Subcutaneous abdominal adipose tissue (tissue), 5 donors: ENCODE measurements around the gene PAPPA.

Experiments used
- H3K27ac ChIP-seq: one replicate; pipeline ENCODE4 v1.7.0; 2013; ENCODE audit warnings: low read depth, mild to moderate bottlenecking, inconsistent platforms, low read length, moderate library complexity
- H3K27me3 ChIP-seq, 5 donors: one replicate each; pipeline ENCODE4 v1.7.0; 2013; ENCODE audit warnings: low read length in 5 of 5, inconsistent platforms in 1 of 5; ENCODE audit not compliant: control insufficient read depth in 5 of 5, insufficient read depth in 4 of 5
- H3K36me3 ChIP-seq, 5 donors: one replicate each; pipeline ENCODE4 v1.7.0; 2013; ENCODE audit warnings: low read length in 5 of 5; ENCODE audit not compliant: control insufficient read depth in 5 of 5, insufficient read depth in 5 of 5
- H3K4me1 ChIP-seq, 5 donors: one replicate each; pipeline ENCODE4 v1.7.0; 2013; ENCODE audit warnings: low read length in 5 of 5, mild to moderate bottlenecking in 3 of 5, moderate library complexity in 1 of 5; ENCODE audit not compliant: control insufficient read depth in 5 of 5, insufficient read depth in 5 of 5
- H3K4me3 ChIP-seq, 5 donors: one replicate each; pipeline ENCODE4 v1.7.0; 2013; ENCODE audit warnings: low read length in 5 of 5, low read depth in 1 of 5
- H3K9ac ChIP-seq, 5 donors: one replicate each; pipeline ENCODE4 v1.7.0; 2013; ENCODE audit warnings: low read length in 5 of 5, mild to moderate bottlenecking in 4 of 5, moderate library complexity in 3 of 5
- H3K9me3 ChIP-seq, 5 donors: one replicate each; pipeline ENCODE4 v1.7.0; 2013; ENCODE audit warnings: low read length in 5 of 5; ENCODE audit not compliant: control insufficient read depth in 5 of 5
- donor health status: healthy.
- donor health status: healthy.
- donor health status: healthy.
- donor health status: healthy.
- donor health status: healthy.

The PAPPA gene

GRCh38 chr9:116162241-116162781 lies 8.7 kb downstream of the PAPPA start:
- H3K4me3 ChIP-seq = no peak overlapping the region
- peaks cover 0 to 3% (median 0%) of the 10 kb centered on the region in 5 donors for H3K27me3 ChIP-seq
- H3K9ac ChIP-seq = no peak overlapping the region
- no peak overlapping the region for H3K27ac ChIP-seq
- H3K9me3 ChIP-seq = no peaks in the 10 kb centered on the region
- H3K36me3 ChIP-seq = no peaks in the 10 kb centered on the region
- H3K4me1 ChIP-seq = peaks cover 0 to 9% (median 4%) of the 10 kb centered on the region in 5 donors

- H3K27me3 ChIP-seq = no peaks in the 10 kb centered on the region
- no peak overlapping the region for H3K4me3 ChIP-seq
- H3K27ac ChIP-seq = no peak overlapping the region
- no peaks in the 10 kb centered on the region for H3K36me3 ChIP-seq
- no peaks in the 10 kb centered on the region for H3K9me3 ChIP-seq
- no peak overlapping the region for H3K9ac ChIP-seq
- peaks cover 0 to 6% (median 0%) of the 10 kb centered on the region in 5 donors for H3K4me1 ChIP-seq
Observed at GRCh38 chr9:116163293-116164055, 9.9 kb downstream of the PAPPA start.

- H3K4me3 ChIP-seq = no peak overlapping the region
- peaks cover 0 to 6% (median 0%) of the 10 kb centered on the region in 5 donors for H3K4me1 ChIP-seq
- H3K9me3 ChIP-seq = no peaks in the 10 kb centered on the region
- no peaks in the 10 kb centered on the region for H3K27me3 ChIP-seq
- no peak overlapping the region for H3K27ac ChIP-seq
- no peak overlapping the region for H3K9ac ChIP-seq
- no peaks in the 10 kb centered on the region for H3K36me3 ChIP-seq
Observed at GRCh38 chr9:116165912-116166311, 12.3 kb downstream of the PAPPA start.

DNA sequence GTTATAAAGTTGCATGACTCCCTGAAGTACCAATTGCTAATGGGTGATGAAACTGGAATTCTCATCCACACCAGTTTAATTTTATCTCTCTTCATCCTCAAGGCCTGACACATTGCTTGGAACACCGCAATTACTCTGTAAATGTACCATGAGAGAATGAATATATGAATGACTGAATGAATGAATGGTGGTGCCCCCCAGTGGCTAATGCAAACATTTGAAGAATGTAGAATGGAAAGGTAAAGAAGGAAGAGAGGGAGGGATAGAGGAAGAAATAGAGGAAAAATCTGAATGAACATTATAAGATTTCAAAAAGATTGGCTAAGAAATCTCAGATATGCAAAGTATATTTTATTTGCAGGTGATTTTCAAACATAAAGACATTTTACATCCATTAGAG lies 13.1 kb downstream of the PAPPA start:
- Histone ChIP-seq H3K36me3 (no peaks in the 10 kb centered on the region), H3K27ac (no peak overlapping the region), H3K9me3 (no peaks in the 10 kb centered on the region), H3K27me3 (no peaks in the 10 kb centered on the region), H3K4me3 (no peak overlapping the region), H3K9ac (no peak overlapping the region), H3K4me1 (peaks cover 0 to 6% (median 0%) of the 10 kb centered on the region in 5 donors)

DNA sequence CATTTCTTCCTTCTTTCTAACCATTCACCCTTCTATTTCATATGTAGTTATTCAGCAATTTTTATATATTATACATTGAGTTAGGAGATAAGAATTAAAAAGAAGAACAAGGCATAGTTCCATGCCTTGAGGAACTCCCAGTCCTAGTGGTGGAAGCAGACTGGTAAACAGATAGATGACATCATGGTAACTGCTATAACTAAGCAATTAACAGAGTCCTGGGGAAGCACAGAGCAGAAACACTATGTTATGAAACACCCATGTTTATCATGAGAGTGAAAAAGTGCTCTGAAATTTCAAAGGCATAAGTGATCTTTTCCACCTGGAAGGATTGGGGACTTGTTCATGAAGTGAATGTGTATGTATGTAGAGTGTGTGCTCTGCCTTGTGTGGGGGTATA lies 14.6 kb downstream of the PAPPA start:
- peaks cover 0 to 6% (median 0%) of the 10 kb centered on the region in 5 donors for H3K4me1 ChIP-seq
- no peaks in the 10 kb centered on the region for H3K9me3 ChIP-seq
- no peaks in the 10 kb centered on the region for H3K27me3 ChIP-seq
- no peak overlapping the region for H3K27ac ChIP-seq
- no peak overlapping the region for H3K4me3 ChIP-seq
- no peaks in the 10 kb centered on the region for H3K36me3 ChIP-seq
- no peak overlapping the region for H3K9ac ChIP-seq

DNA sequence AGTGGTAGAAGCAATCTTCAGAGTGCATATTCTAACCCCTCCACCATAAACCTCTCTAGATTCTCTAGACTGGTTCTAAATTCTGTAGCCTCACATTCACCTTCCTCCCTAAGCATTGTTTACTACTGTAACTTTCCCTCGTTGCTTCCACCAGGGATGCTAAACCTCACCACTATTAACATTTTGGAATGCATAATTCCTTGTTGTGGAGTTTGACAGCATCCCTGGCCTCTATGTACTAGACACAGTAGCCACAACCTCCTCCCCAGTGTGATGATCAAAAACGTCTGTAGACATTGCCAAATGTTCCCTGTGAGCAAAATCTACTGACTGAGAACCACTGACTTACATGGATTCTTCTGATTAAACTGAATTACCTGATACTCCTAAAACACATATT lies 18.6 kb downstream of the PAPPA start:
- no peak overlapping the region for H3K9ac ChIP-seq
- H3K9me3 ChIP-seq = no peaks in the 10 kb centered on the region
- H3K36me3 ChIP-seq = no peaks in the 10 kb centered on the region
- H3K4me3 ChIP-seq = no peak overlapping the region
- no peaks in the 10 kb centered on the region for H3K4me1 ChIP-seq
- H3K27me3 ChIP-seq = no peaks in the 10 kb centered on the region
- H3K27ac ChIP-seq = no peak overlapping the region

GRCh38 chr9:116174347-116174746 lies 20.8 kb downstream of the PAPPA start:
- H3K27ac ChIP-seq = no peak overlapping the region
- H3K9me3 ChIP-seq = no peaks in the 10 kb centered on the region
- no peak overlapping the region for H3K9ac ChIP-seq
- no peaks in the 10 kb centered on the region for H3K4me1 ChIP-seq
- no peaks in the 10 kb centered on the region for H3K27me3 ChIP-seq
- no peaks in the 10 kb centered on the region for H3K36me3 ChIP-seq
- H3K4me3 ChIP-seq = no peak overlapping the region

- no peaks in the 10 kb centered on the region for H3K4me1 ChIP-seq
- H3K27ac ChIP-seq = no peak overlapping the region
- H3K36me3 ChIP-seq = no peaks in the 10 kb centered on the region
- no peak overlapping the region for H3K9ac ChIP-seq
- no peaks in the 10 kb centered on the region for H3K9me3 ChIP-seq
- H3K27me3 ChIP-seq = peaks cover 0 to 3% (median 0%) of the 10 kb centered on the region in 5 donors
- no peak overlapping the region for H3K4me3 ChIP-seq
Observed at GRCh38 chr9:116175614-116176013, 22.0 kb downstream of the PAPPA start.

DNA sequence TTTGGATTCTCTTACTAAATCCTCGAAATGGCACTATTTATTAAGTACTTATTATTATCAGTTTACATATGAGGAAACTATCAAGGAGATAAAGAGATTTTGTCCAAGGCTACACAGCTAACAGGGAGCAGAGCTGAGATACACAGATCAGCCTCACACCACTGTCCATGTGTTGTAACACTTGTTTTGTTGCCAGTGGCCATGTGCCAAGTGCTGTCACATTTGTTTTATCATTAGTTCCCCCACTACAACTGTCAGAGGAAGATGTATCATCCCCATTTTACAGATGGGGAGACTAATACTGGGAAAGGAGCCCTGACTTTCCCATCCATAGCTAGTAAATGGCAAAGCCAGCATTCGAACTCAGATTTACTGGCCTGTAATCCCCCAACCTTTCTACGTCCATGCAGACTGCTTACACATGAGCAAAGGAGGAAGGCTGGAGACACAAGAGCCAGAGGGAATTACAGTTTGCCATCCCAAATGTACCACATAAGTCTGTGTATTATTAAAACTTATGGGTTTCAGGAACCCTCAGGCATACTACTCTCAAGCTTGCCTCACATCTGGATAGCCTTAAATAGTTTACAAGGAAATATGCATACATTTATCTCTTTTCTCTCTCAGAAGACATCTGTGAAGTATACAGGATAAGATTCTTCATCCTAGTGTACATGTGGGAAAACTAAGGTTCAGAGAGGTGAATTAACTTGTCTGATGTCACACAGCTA lies 25.1 kb downstream of the PAPPA start:
- no peaks in the 10 kb centered on the region for H3K9me3 ChIP-seq
- no peaks in the 10 kb centered on the region for H3K4me1 ChIP-seq
- H3K27me3 ChIP-seq = peaks cover 0 to 3% (median 0%) of the 10 kb centered on the region in 5 donors
- H3K4me3 ChIP-seq = no peak overlapping the region
- no peak overlapping the region for H3K27ac ChIP-seq
- no peaks in the 10 kb centered on the region for H3K36me3 ChIP-seq
- H3K9ac ChIP-seq = no peak overlapping the region

DNA sequence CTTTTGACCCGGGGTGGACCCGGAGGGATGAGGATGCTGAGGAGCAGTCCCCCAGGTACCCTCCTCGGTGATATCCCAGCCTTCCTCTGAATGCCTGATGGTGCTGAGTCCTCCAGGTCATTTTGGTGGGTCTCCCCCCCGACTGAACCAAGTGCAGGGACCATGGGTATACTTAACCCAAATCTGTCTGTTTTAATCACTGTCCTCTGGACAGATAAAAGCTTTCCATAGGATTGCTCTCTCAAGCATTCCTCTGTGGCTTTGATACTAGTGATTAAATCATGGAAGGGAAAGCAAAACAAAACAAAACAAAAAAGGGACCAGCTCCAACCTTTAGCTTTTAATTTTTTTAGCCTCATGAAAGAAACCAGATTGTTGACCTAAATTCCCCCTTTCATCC lies 26.0 kb downstream of the PAPPA start:
- Histone ChIP-seq H3K4me3 (no peak overlapping the region), H3K27me3 (peaks cover 0 to 3% (median 0%) of the 10 kb centered on the region in 5 donors), H3K4me1 (no peaks in the 10 kb centered on the region), H3K9me3 (no peaks in the 10 kb centered on the region), H3K9ac (no peak overlapping the region), H3K27ac (no peak overlapping the region), H3K36me3 (no peaks in the 10 kb centered on the region)
